Medulla oblongata (tissue), 1 donor: ENCODE measurements around the gene FIBCD1.

Experiments
- DNase-seq: peaks from one replicate; pipeline ENCODE4 v3.0.0-alpha.2; 2015; ENCODE audit errors: extremely low spot score

The FIBCD1 gene

GRCh38 chr9:130938652-130939404 is at the start of gene FIBCD1:
FIBCD1 (minus strand) TSS chr9:130939247; CDS start chr9:130938607, 640 bp downstream.
- DNase-seq: no peak

GRCh38 chr9:130988400-130988747 is 49.3 kb upstream of the FIBCD1 start:
- DNase-seq: no peak

GRCh38 chr9:130987738-130988399 is 48.8 kb upstream of the FIBCD1 start:
- DNase-seq: no peak

GRCh38 chr9:130987054-130987453 is 48.0 kb upstream of the FIBCD1 start:
- DNase-seq: no peak

GRCh38 chr9:130986356-130986965 is 47.4 kb upstream of the FIBCD1 start:
- no peak for DNase-seq

- DNase-seq: no peak
Measured at GRCh38 chr9:130985606-130986162, 46.6 kb upstream of the FIBCD1 start.

- DNase-seq: no peak
Measured at GRCh38 chr9:130985029-130985428, 46.0 kb upstream of the FIBCD1 start.

GRCh38 chr9:130984521-130984920 is 45.5 kb upstream of the FIBCD1 start:
- no peak for DNase-seq

GRCh38 chr9:130983970-130984369 is 44.9 kb upstream of the FIBCD1 start:
- no peak for DNase-seq

- no peak for DNase-seq
Measured at GRCh38 chr9:130983359-130983670, 44.3 kb upstream of the FIBCD1 start.

GRCh38 chr9:130982636-130983358 is 43.8 kb upstream of the FIBCD1 start:
- no peak for DNase-seq

GRCh38 chr9:130981756-130982137 is 42.7 kb upstream of the FIBCD1 start:
- DNase-seq: no peak

GRCh38 chr9:130981002-130981755 is 42.1 kb upstream of the FIBCD1 start:
- DNase-seq: no peak

- no peak for DNase-seq
Measured at GRCh38 chr9:130980526-130980925, 41.5 kb upstream of the FIBCD1 start.

- DNase-seq: no peak
Measured at GRCh38 chr9:130979591-130980385, 40.7 kb upstream of the FIBCD1 start.

- DNase-seq: no peak
Measured at GRCh38 chr9:130977811-130978221, 38.8 kb upstream of the FIBCD1 start.

GRCh38 chr9:130975932-130976841 is 37.1 kb upstream of the FIBCD1 start:
- no peak for DNase-seq

- no peak for DNase-seq
Measured at GRCh38 chr9:130975156-130975555, 36.1 kb upstream of the FIBCD1 start.

GRCh38 chr9:130974697-130975096 is 35.6 kb upstream of the FIBCD1 start:
- DNase-seq: no peak
